ENCODE data around the gene KIAA1671.
"Not testable (repeated sequence)": the region's sequence is repeated elsewhere in the genome, so short reads cannot be mapped to it uniquely, and the experiment has no call there.

The KIAA1671 gene

GRCh38 chr22:24951942-24952836 is at the start of gene KIAA1671:
Gene KIAA1671, plus strand, starts transcription at chr22:24952716. Its CDS starts 75,284 bp downstream, at chr22:25028000.
- no peak for DNase-seq

GRCh38 chr22:24905909-24906308 is 46.6 kb upstream of the KIAA1671 start:
- no peak for DNase-seq

GRCh38 chr22:24907101-24907500 is 45.4 kb upstream of the KIAA1671 start:
- DNase-seq: not testable (repeated sequence)

- no peak for DNase-seq
These were observed 32.5 kb upstream of the KIAA1671 start for GRCh38 chr22:24920029-24920428.

GRCh38 chr22:24925586-24926427 is 26.7 kb upstream of the KIAA1671 start:
- DNase-seq: no peak

- no peak for DNase-seq
These were observed 26.1 kb upstream of the KIAA1671 start for GRCh38 chr22:24926428-24926725.

- DNase-seq: no peak
These were observed 25.5 kb upstream of the KIAA1671 start for GRCh38 chr22:24926849-24927579.

- DNase-seq: no peak
These were observed 24.2 kb upstream of the KIAA1671 start for GRCh38 chr22:24928322-24928721.

GRCh38 chr22:24930678-24931077 is 21.8 kb upstream of the KIAA1671 start:
- DNase-seq: no peak

GRCh38 chr22:24935771-24936483 is 16.6 kb upstream of the KIAA1671 start:
- DNase-seq: no peak

- DNase-seq: no peak
These were observed 15.4 kb upstream of the KIAA1671 start for GRCh38 chr22:24937114-24937513.

GRCh38 chr22:24938741-24939341 is 13.7 kb upstream of the KIAA1671 start:
- DNase-seq: no peak

GRCh38 chr22:24942301-24942700 is 10.2 kb upstream of the KIAA1671 start:
- DNase-seq: no peak

- DNase-seq: no peak
These were observed 8.1 kb upstream of the KIAA1671 start for GRCh38 chr22:24944217-24944937.

- DNase-seq: no peak
These were observed 7.1 kb upstream of the KIAA1671 start for GRCh38 chr22:24945430-24945829.

- DNase-seq: no peak
These were observed 5.1 kb upstream of the KIAA1671 start for GRCh38 chr22:24947383-24947782.

GRCh38 chr22:24947881-24948280 is 4.6 kb upstream of the KIAA1671 start:
- no peak for DNase-seq

- no peak for DNase-seq
These were observed 3.9 kb upstream of the KIAA1671 start for GRCh38 chr22:24948356-24949202.

- DNase-seq: no peak
These were observed 2.1 kb upstream of the KIAA1671 start for GRCh38 chr22:24950272-24950902.

- no peak for DNase-seq
These were observed 394 bp downstream of the KIAA1671 start for GRCh38 chr22:24952837-24953383.
